Stomach (tissue), 9 donors: ENCODE measurements around the gene TNS1. TPM values are rescaled to one million over a fixed set of nuclear protein-coding genes. Genes with fewer than 3 reads are reported as not detected.
A peak's percentile ranks its signal among the peaks of the same experiment; 100 is the strongest.

Experiments used
- DNase-seq, 2 donors: peaks; one replicate each; pipeline versions ENCODE4 v3.0.0 to v3.0.0-alpha.2; 2013 to 2019
- H3K27ac ChIP-seq, 5 donors: fragments of 200-600 bp in 4 of 5; sonication (generic) in 4 of 5; one replicate each; pipeline ENCODE4 v1.5.1; 2013 to 2019; ENCODE audit warnings: mild to moderate bottlenecking in 1 of 5, moderate library complexity in 1 of 5
- H3K27me3 ChIP-seq, 3 donors: fragments of 200-600 bp; sonication (generic); one replicate each; pipeline ENCODE4 v1.5.1; 2017 to 2019; ENCODE audit warnings: mixed run types in 1 of 3
- H3K36me3 ChIP-seq, 4 donors: fragments of 200-600 bp; sonication (generic); 1 replicate in 3 of 4; 2 replicates in 1 of 4; pipeline ENCODE4 v1.5.1; 2016 to 2019
- H3K4me1 ChIP-seq, 4 donors: fragments of 200-600 bp; sonication (generic); one replicate each; pipeline ENCODE4 v1.5.1; 2016 to 2019
- H3K4me3 ChIP-seq, 4 donors: fragments of 200-600 bp; sonication (generic) in 3 of 4; one replicate each; pipeline ENCODE4 v1.5.1; 2016 to 2019; ENCODE audit warnings: mild to moderate bottlenecking in 1 of 4
- H3K9me3 ChIP-seq, 4 donors: fragments of 200-600 bp; sonication (generic); one replicate each; pipeline ENCODE4 v1.5.1; 2016 to 2019
- CTCF ChIP-seq, 7 experiments: fragments of 450-650 bp in 4 of 7; fragments of 200-600 bp in 3 of 7; sonication (generic) in 3 of 7; IDR thresholded peaks; one replicate each; pipeline ENCODE4 v1.5.1; 2016 to 2019; ENCODE audit warnings: antibody characterized with exemption in 7 of 7, control low read depth in 2 of 7, mild to moderate bottlenecking in 1 of 7
- EP300 ChIP-seq: sonication (generic); formaldehyde crosslinking; IDR thresholded peaks from one replicate; pipeline ENCODE4 v1.6.1; 2017; ENCODE audit warnings: antibody characterized with exemption
- POLR2A ChIP-seq, 4 donors: fragments of 450-650 bp; IDR thresholded peaks; one replicate each; pipeline ENCODE4 v1.6.1; 2016; ENCODE audit warnings: antibody characterized with exemption in 4 of 4, control low read depth in 2 of 4, mild to moderate bottlenecking in 1 of 4, moderate library complexity in 1 of 4
- POLR2AphosphoS5 ChIP-seq, 3 donors: sonication (generic); formaldehyde crosslinking; IDR thresholded peaks; one replicate each; pipeline ENCODE4 v1.6.1; 2016; ENCODE audit warnings: antibody characterized with exemption in 3 of 3
- WGBS, 5 donors: extraction: QIAGEN DNeasy Blood & Tissue Kit in 3 of 5; methylation state at CpG; one replicate each; pipeline versions ENCODE4 v1.1.5 to v1.1.7; 2013 to 2018; 5-methylcytosine and 5-hydroxymethylcytosine counted together
- intact Hi-C: fragments of 100-400 bp; cut with DNase I; formaldehyde crosslinking; loops from one replicate; pipeline ENCODE4 v1.15.1; 2023; ENCODE audit warnings: low total_unique reads
- polyA plus RNA-seq, 3 donors: library from polyadenylated mRNA; stranded (reverse); fragments of 200-250 nt; gene quantifications; one replicate each; pipeline ENCODE4 v1.2.3, GENCODE V29; 2013
- total RNA-seq, 5 donors: library from RNA; depleted of rRNA; stranded (reverse); fragments of >200 nt; gene quantifications; one replicate each; pipeline versions ENCODE4 v1.1.0 to v1.2.3, GENCODE V29; 2014 to 2016
- donor health status: healthy with polysubstance abuse.
- donor health status: Bipolar disorder and iron deficiency.
- donor health status: healthy.

Gene TNS1
- total and polyA plus RNA-seq, 8 donors = 18.5 to 682 (median 160) TPM

GRCh38 chr2:218005028-218005427 lies 2.2 kb upstream of the TNS1 start:
- DNase-seq = no peak
- H3K9me3 ChIP-seq = no peaks in the 10 kb centered on the region
- peaks cover 13 to 29% (median 22%) of the 10 kb centered on the region in 4 donors for H3K4me1 ChIP-seq
- H3K27ac ChIP-seq = peak overlapping the region in 2 of 5 donors; percentile 50 to 76
- no peaks in the 10 kb centered on the region for H3K36me3 ChIP-seq
- 85 to 94% (median 88%) methylated on average over 4 of the region's 4 CpGs for WGBS, 5 donors
- intact Hi-C loops = no loop called here
- TF ChIP-seq POLR2A (IDR thresholded peaks at IDR 0.05) (no peak), CTCF (IDR thresholded peaks at IDR 0.05) (no peak), POLR2AphosphoS5 (IDR thresholded peaks at IDR 0.05) (no peak), EP300 (no peak)
- H3K27me3 ChIP-seq = peaks cover 0 to 30% (median 7%) of the 10 kb centered on the region in 3 donors
- H3K4me3 ChIP-seq = no peak overlapping the region

GRCh38 chr2:218003981-218004419 lies 1.2 kb upstream of the TNS1 start:
- TF ChIP-seq POLR2A (IDR thresholded peaks at IDR 0.05) (no peak), POLR2AphosphoS5 (IDR thresholded peaks at IDR 0.05) (peak in 1 of 3 donors; percentile 19), CTCF (IDR thresholded peaks at IDR 0.05) (no peak)
- peak overlapping the region; percentile 42 to 82 (median 76) for H3K27ac ChIP-seq
- WGBS, 5 donors = 54 to 72% (median 67%) methylated on average over 6 of the region's 6 CpGs

GRCh38 chr2:218003281-218003944 lies 618 bp upstream of the TNS1 start:
- Histone ChIP-seq H3K36me3 (no peaks in the 10 kb centered on the region), H3K4me3 (peak overlapping the region in 3 of 4 donors; percentile 25 to 40 (median 26)), H3K9me3 (no peaks in the 10 kb centered on the region), H3K4me1 (peaks cover 5 to 19% (median 14%) of the 10 kb centered on the region in 4 donors), H3K27me3 (peaks cover 0 to 16% (median 0%) of the 10 kb centered on the region in 3 donors), H3K27ac (peak overlapping the region; percentile 42 to 82 (median 76))
- intact Hi-C loops = no loop called here
- TF ChIP-seq CTCF (IDR thresholded peaks at IDR 0.05) = no peak
- TF ChIP-seq POLR2A (IDR thresholded peaks at IDR 0.05) = no peak
- TF ChIP-seq EP300 = no peak
- peak in 1 of 2 donors; percentile 82 for DNase-seq
- 37 to 45% (median 43%) methylated on average over 8 to 11 of the region's 11 CpGs for WGBS, 5 donors

More at GRCh38 chr2:218003981-218004419, 1.2 kb upstream of the TNS1 start:
- no peaks in the 10 kb centered on the region for H3K9me3 ChIP-seq
- no peak overlapping the region for H3K4me3 ChIP-seq
- H3K4me1 ChIP-seq = peaks cover 5 to 19% (median 14%) of the 10 kb centered on the region in 4 donors
- intact Hi-C loops = no loop called here
- DNase-seq = peak; percentile 43 to 79
- H3K36me3 ChIP-seq = no peaks in the 10 kb centered on the region
- H3K27me3 ChIP-seq = peaks cover 0 to 20% (median 0%) of the 10 kb centered on the region in 3 donors

- peaks cover 0 to 5% (median 0%) of the 10 kb centered on the region in 3 donors for H3K27me3 ChIP-seq
- intact Hi-C loops = no loop called here
- peak overlapping the region; percentile 25 to 40 (median 30) for H3K4me3 ChIP-seq
- 48 to 62% (median 54%) methylated on average over 11 to 12 of the region's 12 CpGs for WGBS, 5 donors
- no peaks in the 10 kb centered on the region for H3K36me3 ChIP-seq
- TF ChIP-seq CTCF (IDR thresholded peaks at IDR 0.05) = no peak
- TF ChIP-seq EP300 = no peak
- no peak for TF ChIP-seq POLR2A (IDR thresholded peaks at IDR 0.05)
- no peak for TF ChIP-seq POLR2AphosphoS5 (IDR thresholded peaks at IDR 0.05)
- no peak for DNase-seq
- H3K27ac ChIP-seq = peak overlapping the region; percentile 25 to 82 (median 76)
- H3K4me1 ChIP-seq = peaks cover 5 to 19% (median 14%) of the 10 kb centered on the region in 4 donors
- H3K9me3 ChIP-seq = no peaks in the 10 kb centered on the region
These were observed 501 bp downstream of the TNS1 start for GRCh38 chr2:218002143-218002844.
